Vagina (tissue), 2 donors: Measurements from ENCODE around the gene PDZD7.

Source experiments
- POLR2AphosphoS5 ChIP-seq, 2 donors: sonication (generic); formaldehyde crosslinking; IDR thresholded peaks; one replicate each; pipeline ENCODE4 v1.9.0; 2017; ENCODE audit warnings: antibody characterized with exemption in 2 of 2, mild to moderate bottlenecking in 2 of 2, low read depth in 1 of 2; ENCODE audit not compliant: insufficient read depth in 1 of 2
- TF ChIP-seq, protein P1 (sequence below), 3 experiments: fragments of 450-650 bp in 2 of 3; fragments of 200-600 bp in 1 of 3; sonication (generic) in 1 of 3; IDR thresholded peaks; one replicate each; pipeline ENCODE4 v1.5.1; 2017 to 2019; ENCODE audit warnings: antibody characterized with exemption in 3 of 3, mild to moderate bottlenecking in 2 of 3, moderate library complexity in 2 of 3

DNA sequence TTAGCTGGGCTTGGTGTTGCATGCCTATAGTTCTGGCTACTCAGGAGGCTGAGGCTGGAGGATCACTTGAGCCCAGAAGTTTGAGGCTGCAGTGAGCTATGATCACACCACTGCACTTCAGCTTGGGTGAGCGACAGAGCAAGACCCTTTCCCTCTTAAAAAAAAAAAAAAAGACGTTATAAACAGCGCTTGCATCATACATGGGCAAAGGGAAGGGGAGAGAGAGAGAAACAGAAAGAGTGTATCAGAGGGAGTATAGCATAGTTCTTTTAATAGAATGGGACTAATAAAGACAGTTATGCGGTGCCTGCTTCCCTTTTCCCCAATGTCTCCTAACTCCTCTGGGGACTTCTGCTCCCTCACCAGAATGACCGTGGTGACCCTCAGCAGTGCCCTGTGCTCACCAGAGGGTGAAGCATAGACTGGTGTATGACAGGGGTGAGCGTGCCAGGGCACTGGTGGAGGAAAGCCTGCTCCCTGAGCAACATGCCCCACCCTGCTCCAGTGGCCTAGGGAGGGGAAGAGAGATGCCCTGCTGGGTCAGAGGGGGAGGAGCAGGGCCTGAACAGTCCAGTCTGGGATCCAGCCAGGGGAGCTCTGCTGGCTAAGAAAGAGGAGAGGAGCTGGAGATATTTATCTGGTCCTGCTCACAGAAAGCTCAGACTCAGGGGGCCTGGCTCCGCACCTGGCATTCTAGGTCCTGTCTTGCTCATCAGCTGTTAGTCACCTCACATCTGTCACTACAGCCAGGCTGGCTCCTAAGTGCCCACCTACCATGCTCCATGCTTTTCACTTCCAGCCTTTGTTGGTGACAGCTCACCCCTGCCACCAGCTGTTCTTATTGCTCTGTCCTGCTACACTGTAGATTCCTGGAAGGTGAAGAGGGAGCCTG, 2.2 kb downstream of the PDZD7 start:
- TF ChIP-seq, protein P1, sequence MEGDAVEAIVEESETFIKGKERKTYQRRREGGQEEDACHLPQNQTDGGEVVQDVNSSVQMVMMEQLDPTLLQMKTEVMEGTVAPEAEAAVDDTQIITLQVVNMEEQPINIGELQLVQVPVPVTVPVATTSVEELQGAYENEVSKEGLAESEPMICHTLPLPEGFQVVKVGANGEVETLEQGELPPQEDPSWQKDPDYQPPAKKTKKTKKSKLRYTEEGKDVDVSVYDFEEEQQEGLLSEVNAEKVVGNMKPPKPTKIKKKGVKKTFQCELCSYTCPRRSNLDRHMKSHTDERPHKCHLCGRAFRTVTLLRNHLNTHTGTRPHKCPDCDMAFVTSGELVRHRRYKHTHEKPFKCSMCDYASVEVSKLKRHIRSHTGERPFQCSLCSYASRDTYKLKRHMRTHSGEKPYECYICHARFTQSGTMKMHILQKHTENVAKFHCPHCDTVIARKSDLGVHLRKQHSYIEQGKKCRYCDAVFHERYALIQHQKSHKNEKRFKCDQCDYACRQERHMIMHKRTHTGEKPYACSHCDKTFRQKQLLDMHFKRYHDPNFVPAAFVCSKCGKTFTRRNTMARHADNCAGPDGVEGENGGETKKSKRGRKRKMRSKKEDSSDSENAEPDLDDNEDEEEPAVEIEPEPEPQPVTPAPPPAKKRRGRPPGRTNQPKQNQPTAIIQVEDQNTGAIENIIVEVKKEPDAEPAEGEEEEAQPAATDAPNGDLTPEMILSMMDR (IDR thresholded peaks at IDR 0.05), result no peak
- TF ChIP-seq POLR2AphosphoS5 (IDR thresholded peaks at IDR 0.05; ENCODE audit: insufficient read depth in 1 of 2, low read depth in 1 of 2), result no peak
